Kidney capillary endothelial cell (primary cell): Measurements from ENCODE around the gene PIN4.
"Not testable (repeated sequence)": the region's sequence is repeated elsewhere in the genome, so short reads cannot be mapped to it uniquely, and the experiment has no call there.

ENCODE experiments used
- DNase-seq: peaks from one replicate; pipeline ENCODE4 v3.0.0-alpha.2; 2018; ENCODE audit warnings: low spot score

Gene PIN4

GRCh38 chrX:72202792-72203401 is 21.3 kb downstream of the PIN4 start:
- DNase-seq: no peak

GRCh38 chrX:72203421-72203820 is 21.9 kb downstream of the PIN4 start:
- DNase-seq: no peak

GRCh38 chrX:72205706-72206105 is 24.1 kb downstream of the PIN4 start:
- DNase-seq: no peak

DNA sequence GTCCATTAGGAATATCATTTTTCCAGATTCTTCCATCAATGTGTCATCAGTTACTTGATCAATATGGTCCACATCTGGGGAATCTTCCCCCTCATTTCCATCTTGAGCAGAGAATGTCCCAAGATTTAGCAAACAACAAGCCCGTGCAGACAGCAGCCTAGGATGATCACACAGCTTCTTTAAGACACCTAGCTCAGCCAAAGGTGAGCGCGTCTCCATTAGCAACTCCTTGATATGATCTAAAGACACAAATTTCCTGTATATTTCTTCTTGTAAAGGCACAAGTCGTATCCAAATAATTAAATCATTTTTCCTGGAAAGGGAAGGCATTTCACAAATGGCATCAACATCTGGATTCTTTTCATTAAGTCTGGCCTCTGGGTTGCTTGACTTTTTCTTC is 25.8 kb downstream of the PIN4 start:
- DNase-seq: no peak

- no peak for DNase-seq
Measured at GRCh38 chrX:72208126-72208800, 26.7 kb downstream of the PIN4 start.

- no peak for DNase-seq
Measured at GRCh38 chrX:72216973-72217372, 35.4 kb downstream of the PIN4 start.

DNA sequence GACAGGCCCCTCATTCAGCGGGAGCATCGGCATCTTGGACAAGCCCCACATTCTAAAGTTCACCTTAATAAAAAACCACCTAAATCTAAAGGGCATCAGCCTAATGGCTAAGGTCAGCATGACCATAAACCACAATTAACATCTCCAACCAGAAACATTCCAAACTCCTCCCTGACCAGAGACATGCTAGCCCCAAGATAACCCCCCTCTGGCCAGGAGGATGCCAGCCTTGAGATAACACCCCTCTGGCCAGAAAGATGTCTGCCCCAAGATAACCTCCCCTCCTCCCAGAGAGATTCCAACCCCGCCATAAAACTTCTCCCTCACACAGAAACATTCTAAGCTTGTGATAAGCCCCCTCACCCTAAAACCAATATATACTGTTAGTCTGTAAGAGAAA is 38.8 kb downstream of the PIN4 start:
- not testable (repeated sequence) for DNase-seq

DNA sequence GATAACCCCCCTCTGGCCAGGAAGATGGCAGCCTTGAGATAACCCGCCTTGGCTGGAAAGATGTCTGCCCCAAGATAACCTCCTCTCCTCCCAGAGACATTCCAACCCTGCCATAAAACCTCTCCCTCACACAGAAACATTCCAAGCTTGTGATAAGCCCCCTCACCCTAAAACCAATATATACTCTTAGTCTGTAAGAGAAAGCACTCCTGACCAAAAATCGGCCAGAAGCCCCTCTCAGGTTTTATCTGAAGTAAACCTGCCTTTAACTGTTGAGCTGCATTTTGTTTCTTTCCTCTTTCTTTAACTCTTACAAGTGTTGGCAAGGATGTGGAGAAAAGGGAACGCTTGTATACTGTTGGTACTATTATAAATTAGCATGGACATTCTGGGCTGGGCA is 48.7 kb downstream of the PIN4 start:
- no peak for DNase-seq

GRCh38 chrX:72236841-72237240 is 55.3 kb downstream of the PIN4 start:
- no peak for DNase-seq

DNA sequence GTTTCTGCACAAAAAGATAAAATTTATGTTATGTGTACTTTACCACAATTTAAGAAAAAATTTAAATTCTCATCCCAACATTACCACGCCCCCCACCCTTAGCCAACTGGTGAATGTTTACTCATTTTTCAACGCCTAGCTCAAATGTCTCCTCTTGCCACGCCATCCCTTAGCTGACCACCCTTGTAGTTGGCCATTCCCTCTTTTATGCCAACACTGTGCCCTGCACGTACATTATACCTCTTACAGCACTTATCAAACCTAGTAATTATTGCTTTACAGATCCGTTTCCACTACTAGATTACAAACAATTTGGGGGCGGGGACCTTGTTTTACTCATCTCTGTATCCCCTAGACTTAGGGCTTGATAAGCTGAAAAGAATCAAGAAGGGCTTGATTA is 56.6 kb downstream of the PIN4 start:
- no peak for DNase-seq

DNA sequence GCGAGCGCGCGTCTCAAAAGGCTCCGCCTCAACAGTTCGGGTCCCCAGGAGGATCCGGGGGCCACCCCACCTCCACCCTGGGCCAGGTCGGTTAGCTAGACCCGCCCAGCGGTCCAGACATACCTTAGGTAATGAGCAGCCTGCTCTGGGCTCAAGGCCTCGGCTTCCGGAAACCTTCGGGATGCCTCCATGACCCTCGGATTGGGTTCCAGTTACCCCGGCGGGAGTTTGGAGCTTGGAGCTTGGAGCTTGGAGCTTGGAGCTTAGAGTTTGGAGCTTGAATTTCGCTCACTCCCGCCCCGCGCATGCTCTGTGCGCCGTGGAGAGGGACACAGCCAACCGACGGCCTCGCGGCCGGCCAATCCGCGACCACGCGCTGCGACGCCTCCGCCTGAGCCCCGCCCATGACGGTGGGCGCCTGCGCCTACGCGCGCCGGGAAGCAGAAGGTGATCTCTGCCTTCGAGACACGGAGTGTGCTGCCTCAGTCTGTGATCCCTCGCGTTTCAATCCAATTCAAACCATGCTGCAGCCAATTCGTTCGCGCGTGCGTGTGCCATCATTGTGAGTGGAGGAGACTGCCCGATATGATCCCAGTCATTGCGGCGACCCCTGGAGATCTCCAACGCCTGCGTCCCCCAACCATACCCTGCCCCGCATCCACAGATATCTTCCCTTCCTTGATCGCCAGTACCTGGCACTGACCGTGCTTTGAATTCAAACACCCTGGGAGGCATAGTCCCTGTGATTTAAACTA is 57.3 kb downstream of the PIN4 start, which contains the start of gene ERCC6L:
TSS of gene ERCC6L (minus strand) at position 307 of the 755 bp plus-strand sequence. CDS start at position 191, 116 bp downstream.
- peak; percentile 72 for DNase-seq

GRCh38 chrX:72240976-72241375 is 59.4 kb downstream of the PIN4 start:
- no peak for DNase-seq

DNA sequence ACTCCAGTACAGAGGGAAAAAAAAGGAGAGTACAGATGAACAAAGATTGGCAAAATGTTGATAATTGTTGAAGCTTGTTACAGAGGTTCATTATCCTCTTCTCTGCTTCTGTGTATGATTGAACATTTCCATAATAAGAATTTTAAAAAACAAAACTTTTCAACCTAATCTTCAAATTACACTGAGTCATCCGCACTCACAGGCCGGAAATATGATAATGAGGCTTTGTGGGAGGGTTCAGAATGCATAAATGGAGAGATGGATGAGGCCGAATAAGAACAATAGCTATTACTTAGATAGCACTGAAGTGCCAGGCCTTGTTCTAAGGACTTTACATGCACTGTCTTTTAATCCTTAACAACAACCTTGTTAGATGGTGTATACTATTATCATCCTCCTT is 61.9 kb downstream of the PIN4 start:
- DNase-seq: peak; percentile 13

GRCh38 chrX:72245461-72246089 is 64.0 kb downstream of the PIN4 start:
- DNase-seq: peak; percentile 52

DNA sequence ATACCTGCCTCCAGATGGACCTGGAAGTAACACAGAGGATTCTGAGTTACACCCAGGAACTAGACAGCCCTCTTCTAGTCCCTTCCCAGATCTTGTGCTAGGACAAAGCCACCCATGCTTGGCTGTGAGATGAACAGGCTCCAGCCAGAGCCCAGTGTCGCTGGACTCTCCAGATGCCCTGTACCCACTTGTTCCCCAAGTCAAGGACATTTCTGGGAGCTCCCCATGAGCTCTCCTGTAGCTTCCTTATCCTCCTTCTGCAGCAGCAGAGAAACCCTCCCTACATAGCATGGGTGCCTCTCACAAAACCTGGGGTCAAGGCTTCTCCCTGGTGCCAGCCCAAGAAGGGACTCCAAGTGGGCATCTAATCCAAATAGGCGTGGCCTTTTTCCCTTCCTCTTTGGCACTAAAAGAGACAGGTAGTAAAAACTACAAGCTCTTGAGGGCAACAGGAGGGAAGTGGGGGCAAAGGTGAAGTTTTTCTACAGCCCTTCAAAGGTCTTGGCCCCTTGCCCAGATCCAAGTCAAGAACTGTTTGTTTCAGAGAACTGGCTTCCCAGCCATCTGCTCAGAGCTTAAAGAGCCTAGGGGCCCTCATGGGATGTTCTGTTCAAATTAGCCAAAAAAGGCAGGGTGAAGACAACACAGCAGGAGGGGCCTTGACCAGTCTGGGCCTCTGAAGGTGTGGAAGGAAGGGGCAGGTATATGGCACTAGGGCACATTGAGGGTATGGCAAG is 65.8 kb downstream of the PIN4 start:
- DNase-seq: no peak
